Testis (tissue), 2 donors: ENCODE results near the gene PPP1R9A.

Experiments used
- POLR2A ChIP-seq: fragments of 450-650 bp; IDR thresholded peaks from one replicate; pipeline ENCODE4 v1.6.1; 2017; ENCODE audit warnings: antibody characterized with exemption, mild to moderate bottlenecking, moderate library complexity
- TF ChIP-seq, protein P1 (sequence below), 3 experiments: fragments of 450-650 bp in 2 of 3; fragments of 200-600 bp in 1 of 3; sonication (generic) in 1 of 3; IDR thresholded peaks; one replicate each; pipeline ENCODE4 v1.5.1; 2016 to 2019; ENCODE audit warnings: antibody characterized with exemption in 3 of 3, mild to moderate bottlenecking in 2 of 3, moderate library complexity in 1 of 3

DNA sequence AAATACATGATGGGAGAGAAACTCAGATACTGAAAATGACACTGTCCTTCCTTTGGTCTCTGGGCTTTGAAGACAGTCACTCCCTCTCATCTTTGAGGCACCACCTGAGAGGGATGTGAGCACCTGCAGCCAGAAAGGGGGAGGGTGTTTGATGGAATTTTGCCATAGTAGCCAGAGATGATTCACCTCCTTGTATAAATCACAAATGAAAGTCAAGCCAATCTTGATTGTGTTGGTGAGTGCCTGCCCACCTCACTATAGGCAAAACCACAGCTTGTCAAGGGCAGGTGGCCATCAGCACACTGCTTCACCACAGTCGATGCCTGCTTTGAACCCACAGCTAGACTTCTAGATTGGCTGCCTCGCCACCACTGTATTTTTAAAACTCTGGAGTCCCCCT, 368.7 kb downstream of the PPP1R9A start:
- TF ChIP-seq, protein P1, sequence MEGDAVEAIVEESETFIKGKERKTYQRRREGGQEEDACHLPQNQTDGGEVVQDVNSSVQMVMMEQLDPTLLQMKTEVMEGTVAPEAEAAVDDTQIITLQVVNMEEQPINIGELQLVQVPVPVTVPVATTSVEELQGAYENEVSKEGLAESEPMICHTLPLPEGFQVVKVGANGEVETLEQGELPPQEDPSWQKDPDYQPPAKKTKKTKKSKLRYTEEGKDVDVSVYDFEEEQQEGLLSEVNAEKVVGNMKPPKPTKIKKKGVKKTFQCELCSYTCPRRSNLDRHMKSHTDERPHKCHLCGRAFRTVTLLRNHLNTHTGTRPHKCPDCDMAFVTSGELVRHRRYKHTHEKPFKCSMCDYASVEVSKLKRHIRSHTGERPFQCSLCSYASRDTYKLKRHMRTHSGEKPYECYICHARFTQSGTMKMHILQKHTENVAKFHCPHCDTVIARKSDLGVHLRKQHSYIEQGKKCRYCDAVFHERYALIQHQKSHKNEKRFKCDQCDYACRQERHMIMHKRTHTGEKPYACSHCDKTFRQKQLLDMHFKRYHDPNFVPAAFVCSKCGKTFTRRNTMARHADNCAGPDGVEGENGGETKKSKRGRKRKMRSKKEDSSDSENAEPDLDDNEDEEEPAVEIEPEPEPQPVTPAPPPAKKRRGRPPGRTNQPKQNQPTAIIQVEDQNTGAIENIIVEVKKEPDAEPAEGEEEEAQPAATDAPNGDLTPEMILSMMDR (IDR thresholded peaks at IDR 0.05): no peak
- TF ChIP-seq POLR2A: no peak
